WTC11 (cell line): ENCODE results near the gene ZMIZ1. TPM values are rescaled to one million over a fixed set of nuclear protein-coding genes. Genes with fewer than 3 reads are reported as not detected.

Source experiments
- ATAC-seq: fragments of 200-7000 bp; cut with Tn5 transposase; 2 replicates; pipeline ENCODE4 v1.10.0; 2021; ENCODE audit warnings: mild to moderate bottlenecking, moderate library complexity
- CTCF ChIA-PET: fragments of 300-600 bp; sonication (Branson Sonifier 250); formaldehyde crosslinking; loops from one replicate; lab custom pipeline; 2021; ENCODE audit warnings: antibody characterized with exemption; lab: Charles Lee
- POLR2A ChIA-PET: fragments of 350-600 bp; sonication (Branson Sonifier 250); formaldehyde crosslinking; loops from one replicate; lab custom pipeline; 2021; ENCODE audit warnings: antibody characterized with exemption; lab: Charles Lee
- DNase-seq: peaks from one replicate; pipeline ENCODE4 v3.0.0; 2021; ENCODE audit warnings: low spot score
- H3K27ac Mint-ChIP-seq: 2 replicates; pipeline ENCODE4 v1.8.0; 2021; ENCODE audit warnings: mixed read lengths
- H3K27me3 Mint-ChIP-seq: 2 replicates; pipeline ENCODE4 v1.8.0; 2021; ENCODE audit warnings: low read depth, mild to moderate bottlenecking, moderate library complexity, mixed read lengths
- H3K36me3 Mint-ChIP-seq: 2 replicates; pipeline ENCODE4 v1.8.0; 2021; ENCODE audit warnings: mixed read lengths
- H3K4me1 Mint-ChIP-seq: 2 replicates; pipeline ENCODE4 v1.8.0; 2022; ENCODE audit warnings: mixed read lengths
- H3K4me3 Mint-ChIP-seq: 2 replicates; pipeline ENCODE4 v1.8.0; 2021; ENCODE audit warnings: mild to moderate bottlenecking, moderate library complexity, mixed read lengths
- H3K9me3 Mint-ChIP-seq: 2 replicates; pipeline ENCODE4 v1.8.0; 2021; ENCODE audit warnings: mixed read lengths
- AR ChIP-seq: fragments of 250-450 bp; sonication (Bioruptor Pico); IDR thresholded peaks from 2 replicates; pipeline ENCODE4 v1.9.0; 2021; ENCODE audit warnings: mild to moderate bottlenecking
- FOXP4 ChIP-seq: sonication (generic); formaldehyde crosslinking; IDR thresholded peaks from 2 replicates; pipeline ENCODE4 v1.8.0; 2022; ENCODE audit warnings: mild to moderate bottlenecking, missing genetic modification reagents
- HMGXB4 ChIP-seq: sonication (generic); formaldehyde crosslinking; IDR thresholded peaks from 2 replicates; pipeline ENCODE4 v1.8.1; 2023; ENCODE audit warnings: mild to moderate bottlenecking, moderate library complexity, missing genetic modification reagents
- KAT7 ChIP-seq: sonication (generic); formaldehyde crosslinking; IDR thresholded peaks from 2 replicates; pipeline ENCODE4 v1.8.1; 2023; ENCODE audit warnings: missing genetic modification reagents, mild to moderate bottlenecking, borderline replicate concordance
- NFATC4 ChIP-seq: fragments of 250-450 bp; sonication (Bioruptor Pico); IDR thresholded peaks from 2 replicates; pipeline ENCODE4 v1.9.0; 2021; ENCODE audit warnings: mild to moderate bottlenecking
- NFE2L1 ChIP-seq: sonication (generic); formaldehyde crosslinking; IDR thresholded peaks from 2 replicates; pipeline ENCODE4 v1.8.1; 2023; ENCODE audit warnings: missing genetic modification reagents
- OVOL2 ChIP-seq: fragments of 250-450 bp; sonication (Bioruptor Pico); IDR thresholded peaks from 2 replicates; pipeline ENCODE4 v1.9.0; 2021; ENCODE audit warnings: mild to moderate bottlenecking, borderline replicate concordance
- PRRX2 ChIP-seq: fragments of 250-450 bp; sonication (Bioruptor Pico); IDR thresholded peaks from 2 replicates; pipeline ENCODE4 v1.8.0; 2021; ENCODE audit warnings: mild to moderate bottlenecking
- RORB ChIP-seq: fragments of 250-450 bp; sonication (Bioruptor Pico); IDR thresholded peaks from 2 replicates; pipeline ENCODE4 v1.9.0; 2021; ENCODE audit warnings: mild to moderate bottlenecking
- SMAD3 ChIP-seq: sonication (generic); formaldehyde crosslinking; IDR thresholded peaks from 2 replicates; pipeline ENCODE4 v1.8.0; 2022; ENCODE audit warnings: missing genetic modification reagents, mild to moderate bottlenecking, borderline replicate concordance
- SOX15 ChIP-seq: fragments of 250-450 bp; sonication (Bioruptor Pico); IDR thresholded peaks from 2 replicates; pipeline ENCODE4 v1.9.0; 2021; ENCODE audit warnings: mild to moderate bottlenecking
- TCF7 ChIP-seq: sonication (generic); formaldehyde crosslinking; IDR thresholded peaks from 2 replicates; pipeline ENCODE4 v1.8.0; 2022; ENCODE audit warnings: mild to moderate bottlenecking, low read depth, missing genetic modification reagents, moderate library complexity
- TEAD4 ChIP-seq: sonication (generic); formaldehyde crosslinking; IDR thresholded peaks from 2 replicates; pipeline ENCODE4 v1.8.0; 2022; ENCODE audit warnings: mild to moderate bottlenecking, missing genetic modification reagents
- USF2 ChIP-seq: sonication (generic); formaldehyde crosslinking; IDR thresholded peaks from 2 replicates; pipeline ENCODE4 v1.8.1; 2023; ENCODE audit warnings: mild to moderate bottlenecking, missing genetic modification reagents, moderate library complexity
- ZNF317 ChIP-seq: sonication (generic); formaldehyde crosslinking; IDR thresholded peaks from 2 replicates; pipeline ENCODE4 v1.8.1; 2023; ENCODE audit warnings: low read depth, mild to moderate bottlenecking, moderate library complexity, missing genetic modification reagents, borderline replicate concordance
- ZSCAN18 ChIP-seq: fragments of 250-450 bp; sonication (Bioruptor Pico); IDR thresholded peaks from 2 replicates; pipeline ENCODE4 v2.1.2; 2022; ENCODE audit warnings: mild to moderate bottlenecking, moderate library complexity
- total RNA-seq: library from RNA; stranded (reverse); gene quantifications from 3 replicates; pipeline ENCODE4 v1.2.3, GENCODE V29; 2021
- TF ChIP-seq, protein P1 (sequence below): sonication (generic); formaldehyde crosslinking; IDR thresholded peaks from 2 replicates; pipeline ENCODE4 v1.8.1; 2022; ENCODE audit warnings: mild to moderate bottlenecking, moderate library complexity, missing genetic modification reagents
- TF ChIP-seq, protein P2 (sequence below): sonication (generic); formaldehyde crosslinking; IDR thresholded peaks from 2 replicates; pipeline ENCODE4 v1.8.0; 2023; ENCODE audit warnings: mild to moderate bottlenecking, missing genetic modification reagents

The ZMIZ1 gene
- total RNA-seq, 1 experiment from 2014 or later: 44.4 TPM

DNA sequence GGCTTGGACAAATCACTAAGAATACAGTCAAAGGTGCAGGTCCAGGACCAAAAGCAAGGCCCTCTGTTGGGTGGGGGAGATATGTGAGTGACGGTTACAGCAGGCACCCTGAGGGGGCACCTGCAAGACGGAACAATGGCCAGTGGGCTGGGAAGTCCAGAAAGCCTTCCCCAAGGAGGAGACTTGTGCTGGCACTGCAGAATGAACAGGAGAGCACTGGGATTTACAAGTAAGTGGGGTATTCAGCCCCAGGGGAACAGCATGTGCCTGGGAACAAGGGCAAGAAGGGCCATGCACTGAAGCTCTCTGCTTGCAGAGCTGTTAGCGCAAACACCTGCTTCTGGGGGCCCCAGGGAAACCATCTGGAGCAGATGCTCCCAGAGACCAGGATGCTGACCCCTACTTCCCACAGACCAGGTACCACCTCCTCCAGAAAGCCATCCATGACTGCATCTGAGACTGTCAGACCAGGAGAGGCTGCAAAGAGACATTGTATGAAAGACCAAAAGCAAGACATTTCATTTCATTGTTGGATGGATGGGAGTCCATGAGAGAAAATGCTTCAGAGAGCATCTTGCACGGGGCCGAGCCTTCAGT, 24.6 kb upstream of the ZMIZ1 start (continued):
- no peak for TF ChIP-seq SMAD3 (CRISPR knock-in tag)
- TF ChIP-seq FOXP4: no peak
- TF ChIP-seq HMGXB4 (CRISPR knock-in tag): no peak

- CTCF ChIA-PET: interaction anchor here (0.5 kb wide), 1 partner anchor 154 kb away, joined by 3 read pairs; no protein-coding TSS in a partner anchor
- no peaks in the 10 kb centered on the region for H3K9me3 Mint-ChIP-seq
- no peak overlapping the region for H3K27ac Mint-ChIP-seq
- POLR2A ChIA-PET: no interaction called here
- no peak for TF ChIP-seq SOX15 (CRISPR knock-in tag)
- TF ChIP-seq NFATC4 (CRISPR knock-in tag): no peak
- no peak for TF ChIP-seq AR (CRISPR knock-in tag)
- no peak for TF ChIP-seq USF2 (CRISPR knock-in tag)
- TF ChIP-seq OVOL2 (CRISPR knock-in tag): no peak
- no peak for TF ChIP-seq ZSCAN18
- TF ChIP-seq NFE2L1 (CRISPR knock-in tag): no peak
- no peak for TF ChIP-seq TCF7 (CRISPR knock-in tag)
- no peak for TF ChIP-seq PRRX2 (CRISPR knock-in tag)
- TF ChIP-seq, protein P1, sequence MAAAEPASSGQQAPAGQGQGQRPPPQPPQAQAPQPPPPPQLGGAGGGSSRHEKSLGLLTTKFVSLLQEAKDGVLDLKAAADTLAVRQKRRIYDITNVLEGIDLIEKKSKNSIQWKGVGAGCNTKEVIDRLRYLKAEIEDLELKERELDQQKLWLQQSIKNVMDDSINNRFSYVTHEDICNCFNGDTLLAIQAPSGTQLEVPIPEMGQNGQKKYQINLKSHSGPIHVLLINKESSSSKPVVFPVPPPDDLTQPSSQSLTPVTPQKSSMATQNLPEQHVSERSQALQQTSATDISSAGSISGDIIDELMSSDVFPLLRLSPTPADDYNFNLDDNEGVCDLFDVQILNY (CRISPR knock-in tag): no peak
- no peak for TF ChIP-seq TEAD4 (CRISPR knock-in tag)
- no peak for TF ChIP-seq ZNF317 (CRISPR knock-in tag)
- TF ChIP-seq KAT7 (CRISPR knock-in tag): no peak
- TF ChIP-seq RORB (CRISPR knock-in tag): no peak
- TF ChIP-seq, protein P2, sequence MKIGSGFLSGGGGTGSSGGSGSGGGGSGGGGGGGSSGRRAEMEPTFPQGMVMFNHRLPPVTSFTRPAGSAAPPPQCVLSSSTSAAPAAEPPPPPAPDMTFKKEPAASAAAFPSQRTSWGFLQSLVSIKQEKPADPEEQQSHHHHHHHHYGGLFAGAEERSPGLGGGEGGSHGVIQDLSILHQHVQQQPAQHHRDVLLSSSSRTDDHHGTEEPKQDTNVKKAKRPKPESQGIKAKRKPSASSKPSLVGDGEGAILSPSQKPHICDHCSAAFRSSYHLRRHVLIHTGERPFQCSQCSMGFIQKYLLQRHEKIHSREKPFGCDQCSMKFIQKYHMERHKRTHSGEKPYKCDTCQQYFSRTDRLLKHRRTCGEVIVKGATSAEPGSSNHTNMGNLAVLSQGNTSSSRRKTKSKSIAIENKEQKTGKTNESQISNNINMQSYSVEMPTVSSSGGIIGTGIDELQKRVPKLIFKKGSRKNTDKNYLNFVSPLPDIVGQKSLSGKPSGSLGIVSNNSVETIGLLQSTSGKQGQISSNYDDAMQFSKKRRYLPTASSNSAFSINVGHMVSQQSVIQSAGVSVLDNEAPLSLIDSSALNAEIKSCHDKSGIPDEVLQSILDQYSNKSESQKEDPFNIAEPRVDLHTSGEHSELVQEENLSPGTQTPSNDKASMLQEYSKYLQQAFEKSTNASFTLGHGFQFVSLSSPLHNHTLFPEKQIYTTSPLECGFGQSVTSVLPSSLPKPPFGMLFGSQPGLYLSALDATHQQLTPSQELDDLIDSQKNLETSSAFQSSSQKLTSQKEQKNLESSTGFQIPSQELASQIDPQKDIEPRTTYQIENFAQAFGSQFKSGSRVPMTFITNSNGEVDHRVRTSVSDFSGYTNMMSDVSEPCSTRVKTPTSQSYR (CRISPR knock-in tag): no peak
- no peak overlapping the region for H3K4me3 Mint-ChIP-seq
- peaks cover 19% of the 10 kb centered on the region for H3K4me1 Mint-ChIP-seq
- DNase-seq (no peak), ATAC-seq (no peak)
- peaks cover 5% of the 10 kb centered on the region for H3K27me3 Mint-ChIP-seq
- no peaks in the 10 kb centered on the region for H3K36me3 Mint-ChIP-seq
Measured at GRCh38 chr10:79044846-79045245, 23.9 kb upstream of the ZMIZ1 start.
